Glomerular visceral epithelial cell (primary cell): ENCODE measurements around the gene CCL3.
"Not testable (repeated sequence)": the region's sequence is repeated elsewhere in the genome, so short reads cannot be mapped to it uniquely, and the experiment has no call there.

Experiments used
- DNase-seq: peaks from one replicate; pipeline ENCODE4 v3.0.0-alpha.2; 2016; ENCODE audit errors: extremely low spot score

CCL3 gene

DNA sequence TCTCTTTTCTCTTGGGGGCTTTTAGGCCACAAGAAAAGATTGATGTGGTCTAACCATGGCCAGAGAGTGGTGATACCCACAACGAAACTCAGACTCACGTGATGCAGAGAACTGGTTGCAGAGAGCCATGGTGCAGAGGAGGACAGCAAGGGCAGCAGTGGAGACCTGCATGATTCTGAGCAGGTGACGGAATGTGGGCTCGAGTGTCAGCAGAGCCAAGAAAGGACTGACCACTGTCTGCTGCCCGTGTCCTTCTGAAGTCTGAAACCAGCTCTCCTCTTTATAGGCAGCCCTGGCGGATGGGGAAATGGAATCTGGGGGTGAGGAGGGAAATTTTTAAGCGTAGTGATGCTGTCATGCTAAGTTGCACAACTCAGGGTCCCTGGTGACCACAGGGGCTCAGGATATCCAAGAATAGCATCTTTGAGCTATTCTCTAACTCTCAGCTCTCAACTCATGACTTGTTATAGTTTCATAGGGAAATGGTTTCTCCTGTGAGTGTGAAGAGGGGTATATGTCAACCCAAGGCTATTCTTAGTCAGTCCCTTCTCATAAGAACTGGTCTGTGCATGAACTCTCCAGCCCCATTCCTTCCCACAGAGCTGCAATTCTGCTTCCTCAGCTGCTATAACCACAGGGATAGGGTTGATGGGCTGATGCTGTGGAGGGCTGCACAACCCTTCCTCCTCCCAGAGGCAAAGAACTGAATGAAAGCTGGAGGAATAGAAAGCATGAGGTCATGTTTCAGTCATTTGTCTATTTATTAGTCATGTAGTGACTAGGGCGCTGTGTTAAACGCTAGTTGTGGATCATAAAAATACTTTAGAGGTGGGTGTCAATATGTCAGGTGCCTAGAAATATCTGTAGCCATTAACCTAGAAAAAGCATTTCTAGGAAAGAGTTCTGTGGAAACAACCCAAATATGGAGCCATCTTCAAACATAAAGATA is at the start of gene CCL3:
Gene CCL3 (minus strand): TSS at position 256 of the 949 bp plus-strand sequence. CDS start 85 bp downstream, at position 171.
- DNase-seq: no peak

GRCh38 chr17:36136439-36136838 is 46.5 kb upstream of the CCL3 start:
- DNase-seq: no peak

DNA sequence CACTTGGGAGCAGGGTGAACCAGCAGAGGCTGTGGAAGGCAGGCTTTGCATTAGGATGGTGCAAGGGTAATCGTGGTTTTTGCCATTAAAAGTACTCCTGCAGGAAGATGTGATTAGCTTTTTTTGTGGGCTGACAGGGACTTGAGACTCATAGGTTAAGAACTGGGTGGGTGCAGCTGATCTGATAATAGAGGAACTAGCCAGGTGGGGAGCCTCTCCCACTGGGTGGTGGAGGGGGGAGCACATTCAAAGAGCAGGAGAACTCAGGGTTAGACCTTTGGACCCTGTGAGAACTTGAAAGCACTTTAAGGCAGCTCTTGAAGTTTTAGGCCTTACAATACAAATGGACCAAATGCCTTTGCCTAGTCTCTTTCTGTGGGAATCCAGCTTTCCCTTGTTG is 46.1 kb upstream of the CCL3 start:
- no peak for DNase-seq

- no peak for DNase-seq
These were observed 45.5 kb upstream of the CCL3 start for GRCh38 chr17:36135465-36135864.

- no peak for DNase-seq
These were observed 43.8 kb upstream of the CCL3 start for GRCh38 chr17:36133602-36134236.

DNA sequence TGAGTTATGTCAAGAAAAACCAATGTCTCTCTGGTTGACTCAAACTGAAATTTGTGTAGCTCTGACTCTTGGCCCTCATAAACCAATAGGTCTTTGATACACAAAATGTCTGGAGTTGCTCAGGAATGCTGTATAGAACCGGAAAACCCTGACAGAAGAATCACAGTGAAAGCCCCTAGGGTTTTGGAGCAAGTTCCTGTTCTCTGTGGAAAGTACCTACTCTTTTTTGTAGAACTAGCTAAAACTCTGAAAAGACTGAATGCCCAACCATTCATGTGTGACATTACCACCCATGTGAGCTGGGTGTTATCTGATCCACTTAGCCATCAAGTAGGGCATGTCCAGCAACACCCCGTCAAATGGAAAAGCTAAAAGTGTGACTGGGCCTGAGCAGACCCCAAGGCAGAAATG is 42.5 kb upstream of the CCL3 start:
- DNase-seq: no peak

- DNase-seq: no peak
These were observed 42.0 kb upstream of the CCL3 start for GRCh38 chr17:36131931-36132330.

- no peak for DNase-seq
These were observed 41.5 kb upstream of the CCL3 start for GRCh38 chr17:36131421-36131820.

DNA sequence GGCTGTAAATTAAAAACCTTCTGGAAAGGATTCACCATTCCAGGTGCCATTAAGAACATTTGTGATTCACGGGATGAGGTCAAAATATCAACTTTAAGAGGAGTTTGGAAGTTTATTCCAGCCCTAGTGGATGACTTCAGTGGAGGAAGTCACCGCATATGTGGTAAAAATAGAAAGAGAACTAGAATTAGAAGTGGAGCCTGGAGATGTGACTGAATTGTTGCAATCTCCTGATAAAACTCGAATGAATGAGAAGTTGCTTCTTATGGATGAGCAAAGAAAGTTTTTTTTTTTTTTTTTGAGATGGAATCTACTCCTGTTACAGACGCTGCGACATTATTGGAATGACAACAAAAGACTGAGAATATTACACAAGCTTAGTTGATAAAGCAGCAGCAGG is 40.4 kb upstream of the CCL3 start:
- DNase-seq: no peak

GRCh38 chr17:36129616-36130015 is 39.7 kb upstream of the CCL3 start:
- no peak for DNase-seq

DNA sequence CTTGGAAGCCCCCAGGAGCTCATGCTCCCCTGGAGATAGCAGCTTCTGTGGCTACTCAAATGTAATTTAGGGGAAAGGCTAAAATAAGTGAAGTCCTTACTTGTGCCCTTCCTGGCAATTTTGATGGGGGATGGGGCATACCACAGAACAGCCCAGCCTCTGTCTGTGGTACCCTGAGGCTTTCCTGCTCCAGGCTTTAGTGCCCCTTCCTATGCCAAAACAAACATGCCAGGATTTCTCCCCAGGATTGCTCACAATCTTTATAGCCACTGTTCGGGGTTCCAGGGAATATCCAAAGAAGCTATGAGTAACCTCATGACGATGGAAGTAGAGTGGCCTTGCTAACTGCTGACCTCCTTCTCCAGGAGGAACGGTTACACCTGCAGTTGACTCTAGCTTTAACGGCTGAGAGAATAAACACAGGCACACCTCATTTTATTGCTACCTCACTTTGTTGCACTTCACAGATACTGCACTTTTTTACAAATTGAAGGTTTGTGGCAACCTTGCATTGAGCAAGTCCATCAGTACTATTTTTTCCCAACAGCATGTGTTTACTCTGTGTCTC is 38.6 kb upstream of the CCL3 start:
- no peak for DNase-seq

GRCh38 chr17:36127911-36128310 is 38.0 kb upstream of the CCL3 start:
- DNase-seq: no peak

GRCh38 chr17:36127199-36127893 is 37.4 kb upstream of the CCL3 start:
- DNase-seq: no peak

DNA sequence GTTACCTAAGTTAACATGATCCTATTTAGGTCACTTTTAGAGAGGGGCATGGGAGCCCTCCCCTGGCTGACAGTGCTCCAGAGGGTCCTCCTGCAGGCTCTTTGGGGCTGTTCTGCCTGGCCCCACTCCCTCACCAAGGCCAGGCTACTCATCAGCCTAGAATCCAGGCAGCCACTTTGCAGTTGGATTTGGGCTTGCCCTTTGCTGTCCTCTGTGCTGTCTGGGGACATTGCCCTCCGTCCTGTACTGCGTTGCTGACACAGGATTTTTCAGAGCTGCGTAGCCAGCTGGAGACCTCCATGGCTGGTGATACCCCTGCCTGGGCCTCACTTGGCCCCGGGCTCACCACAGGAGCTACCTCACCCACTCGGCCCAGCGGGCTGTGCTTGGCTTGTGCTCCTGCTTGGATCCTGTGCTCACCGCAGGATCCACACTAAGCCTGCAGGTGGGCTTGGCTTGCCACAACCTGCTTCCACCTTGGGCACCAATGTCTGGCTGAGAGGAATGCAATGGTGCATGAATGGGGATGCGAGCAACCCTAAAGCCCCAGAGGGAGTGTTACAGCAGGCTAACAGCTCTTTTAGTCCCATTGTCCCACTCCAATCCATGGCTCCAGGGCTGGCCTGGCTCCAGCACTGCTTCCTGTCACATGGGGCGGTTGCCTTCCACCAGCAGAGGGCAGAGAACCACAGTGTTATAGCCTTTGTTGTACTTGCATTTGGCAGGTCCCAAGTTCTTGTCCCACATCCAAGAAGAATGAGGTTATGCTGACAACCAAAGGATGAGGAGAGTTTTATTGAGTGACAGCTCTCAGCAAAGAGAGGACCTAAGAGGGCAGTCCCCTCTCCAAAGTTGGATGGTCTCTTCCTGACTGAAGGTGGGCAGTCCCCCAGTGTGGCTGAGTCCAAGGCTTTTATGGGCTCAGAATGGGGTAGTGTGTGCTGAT is 35.2 kb upstream of the CCL3 start:
- DNase-seq: no peak

- no peak for DNase-seq
These were observed 33.5 kb upstream of the CCL3 start for GRCh38 chr17:36123431-36123830.

- DNase-seq: not testable (repeated sequence)
These were observed 31.2 kb upstream of the CCL3 start for GRCh38 chr17:36121099-36121498.

GRCh38 chr17:36120221-36120620 is 30.3 kb upstream of the CCL3 start:
- no peak for DNase-seq

- DNase-seq: no peak
These were observed 28.8 kb upstream of the CCL3 start for GRCh38 chr17:36118477-36119353.

DNA sequence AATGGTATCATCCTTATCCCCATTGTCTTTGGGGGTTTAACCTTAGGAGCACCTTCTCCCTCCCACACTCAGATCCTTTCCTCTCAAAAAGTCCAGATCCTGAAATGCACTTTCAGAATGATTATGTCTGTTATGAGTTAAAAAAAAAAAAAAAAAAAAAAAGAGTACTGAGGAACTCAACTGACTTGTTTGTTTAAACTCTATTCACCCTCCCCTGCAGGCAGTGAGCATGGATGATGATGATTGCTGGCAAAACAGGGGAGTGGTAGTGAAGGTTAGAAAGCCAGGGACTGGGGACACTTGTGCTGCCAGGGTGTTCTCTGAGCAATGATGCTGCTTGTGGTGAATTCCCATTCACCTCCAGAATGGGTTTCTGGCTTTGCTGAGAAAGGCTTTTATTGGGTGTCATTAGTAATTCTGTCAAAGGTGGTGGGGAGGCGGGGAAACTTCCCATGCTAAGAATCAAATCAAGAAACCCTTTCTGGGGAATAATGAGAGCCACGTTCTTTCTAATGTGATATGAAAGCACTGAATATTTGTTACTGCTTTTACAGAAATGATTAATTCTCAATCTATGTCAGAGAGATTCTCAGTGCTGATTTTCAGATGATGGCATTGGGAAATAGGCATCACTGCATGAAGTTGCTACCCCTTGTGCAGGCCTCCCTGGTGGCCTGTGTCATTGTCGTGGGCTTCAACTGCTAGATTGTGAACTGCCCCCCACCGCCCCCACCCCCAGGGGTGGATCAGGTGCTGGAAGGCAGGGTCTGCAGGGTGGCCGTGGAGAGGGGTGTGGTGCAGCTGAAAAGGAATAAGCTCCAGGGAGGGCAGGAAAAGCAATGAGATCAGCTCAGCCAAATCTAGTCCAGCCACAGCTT is 27.8 kb upstream of the CCL3 start:
- no peak for DNase-seq
